H54 (cell line): Measurements from ENCODE around the gene WNT2.
A peak's percentile ranks its signal among the peaks of the same experiment; 100 is the strongest.

Experiments
- DNase-seq: peaks from one replicate; pipeline ENCODE4 v3.0.0; 2011; ENCODE audit warnings: low spot score, mixed read lengths; ENCODE audit not compliant: insufficient read length
- FAIRE-seq: peaks from 3 replicates; lab custom pipeline; 2011; peaks lifted over from hg19 to GRCh38; lab: Jason Lieb, UNC
- POLR2A ChIP-seq: IDR thresholded peaks from 2 replicates; pipeline ENCODE4 v1.6.1; 2011; ENCODE audit warnings: low read depth, mild to moderate bottlenecking, low read length

WNT2 gene

GRCh38 chr7:117283371-117283770 lies 39.5 kb downstream of the WNT2 start:
- no peak for DNase-seq
- FAIRE-seq, result no peak

GRCh38 chr7:117282239-117282812 lies 40.5 kb downstream of the WNT2 start:
- TF ChIP-seq POLR2A, result no peak
- FAIRE-seq, result no peak
- no peak for DNase-seq

More at GRCh38 chr7:117283371-117283770, 39.5 kb downstream of the WNT2 start:
- TF ChIP-seq POLR2A, result no peak

- TF ChIP-seq POLR2A, result no peak
- DNase-seq (no peak), FAIRE-seq (no peak)
Observed at GRCh38 chr7:117281562-117281961, 41.3 kb downstream of the WNT2 start.

- DNase-seq, result no peak
- TF ChIP-seq POLR2A, result no peak
- no peak for FAIRE-seq
Observed at GRCh38 chr7:117279931-117280557, 42.8 kb downstream of the WNT2 start.

- TF ChIP-seq POLR2A, result no peak
- FAIRE-seq, result no peak
- DNase-seq, result no peak
Observed at GRCh38 chr7:117279203-117279602, 43.7 kb downstream of the WNT2 start.

GRCh38 chr7:117278040-117278439 lies 44.8 kb downstream of the WNT2 start:
- DNase-seq, result no peak
- no peak for FAIRE-seq
- no peak for TF ChIP-seq POLR2A

- FAIRE-seq (no peak), DNase-seq (no peak)
- no peak for TF ChIP-seq POLR2A
Observed at GRCh38 chr7:117277576-117277975, 45.3 kb downstream of the WNT2 start.

GRCh38 chr7:117274951-117275350 lies 47.9 kb downstream of the WNT2 start:
- no peak for TF ChIP-seq POLR2A
- DNase-seq (no peak), FAIRE-seq (no peak)

GRCh38 chr7:117273814-117274225 lies 49.0 kb downstream of the WNT2 start:
- DNase-seq (no peak), FAIRE-seq (no peak)
- TF ChIP-seq POLR2A, result no peak

GRCh38 chr7:117273325-117273724 lies 49.5 kb downstream of the WNT2 start:
- no peak for DNase-seq
- no peak for TF ChIP-seq POLR2A
- FAIRE-seq, result no peak

- DNase-seq (no peak), FAIRE-seq (no peak)
- no peak for TF ChIP-seq POLR2A
Observed at GRCh38 chr7:117272017-117272759, 50.7 kb downstream of the WNT2 start.

GRCh38 chr7:117271566-117271965 lies 51.3 kb downstream of the WNT2 start:
- DNase-seq (no peak), FAIRE-seq (no peak)
- TF ChIP-seq POLR2A, result no peak

- no peak for DNase-seq
- no peak for FAIRE-seq
- TF ChIP-seq POLR2A, result no peak
Observed at GRCh38 chr7:117270371-117270770, 52.5 kb downstream of the WNT2 start.

GRCh38 chr7:117269886-117270285 lies 53.0 kb downstream of the WNT2 start:
- FAIRE-seq, result no peak
- DNase-seq, result no peak
- no peak for TF ChIP-seq POLR2A

- DNase-seq (peak; percentile 42), FAIRE-seq (peak; percentile 95)
- no peak for TF ChIP-seq POLR2A
Observed at GRCh38 chr7:117269417-117269816, 53.4 kb downstream of the WNT2 start.
